SK-N-SH treated with all-trans-retinoic acid at 6 μM for 48 hours (cell line): Measurements from ENCODE around the gene SMYD3.

Experiments
- ATAC-seq: fragments of 200-7000 bp; cut with Tn5 transposase; 3 replicates; pipeline ENCODE4 v1.9.1; 2020; ENCODE audit warnings: mild to moderate bottlenecking, moderate library complexity
- ARNTL ChIP-seq: fragments of 450-650 bp; formaldehyde crosslinking; IDR thresholded peaks from 2 replicates; pipeline ENCODE4 v1.5.0; 2020; ENCODE audit warnings: low read depth, mild to moderate bottlenecking, moderate library complexity, borderline replicate concordance
- ESRRG ChIP-seq: fragments of 250-450 bp; sonication (Bioruptor Pico); IDR thresholded peaks from 2 replicates; pipeline ENCODE4 v1.6.1; 2021; ENCODE audit warnings: mild to moderate bottlenecking
- PATZ1 ChIP-seq: fragments of 250-450 bp; sonication (Bioruptor Pico); IDR thresholded peaks from 2 replicates; pipeline ENCODE4 v1.8.0; 2020; ENCODE audit warnings: mild to moderate bottlenecking, moderate library complexity, borderline replicate concordance
- POU6F1 ChIP-seq: fragments of 250-450 bp; sonication (Bioruptor Pico); IDR thresholded peaks from 2 replicates; pipeline ENCODE4 v1.8.0; 2021; ENCODE audit warnings: low read depth, mild to moderate bottlenecking, moderate library complexity, borderline replicate concordance
- PPARA ChIP-seq: fragments of 250-450 bp; sonication (Bioruptor Pico); IDR thresholded peaks from 2 replicates; pipeline ENCODE4 v1.5.0; 2020; ENCODE audit warnings: mild to moderate bottlenecking, borderline replicate concordance
- RARB ChIP-seq: fragments of 250-450 bp; sonication (Bioruptor Pico); IDR thresholded peaks from 2 replicates; pipeline ENCODE4 v1.8.0; 2021; ENCODE audit warnings: mild to moderate bottlenecking, moderate library complexity
- SNAI2 ChIP-seq: fragments of 250-450 bp; sonication (Bioruptor Pico); IDR thresholded peaks from 2 replicates; pipeline ENCODE4 v1.5.0; 2020; ENCODE audit warnings: mild to moderate bottlenecking, moderate library complexity
- TCF4 ChIP-seq: fragments of 250-450 bp; sonication (Bioruptor Pico); IDR thresholded peaks from 2 replicates; pipeline ENCODE4 v1.8.0; 2021; ENCODE audit warnings: mild to moderate bottlenecking, moderate library complexity, borderline replicate concordance
- TOX ChIP-seq: fragments of 250-450 bp; sonication (Bioruptor Pico); IDR thresholded peaks from 2 replicates; pipeline ENCODE4 v1.8.0; 2021; ENCODE audit warnings: mild to moderate bottlenecking, moderate library complexity, borderline replicate concordance
- TSHZ2 ChIP-seq: fragments of 250-450 bp; sonication (Bioruptor Pico); IDR thresholded peaks from 2 replicates; pipeline ENCODE4 v1.5.0; 2020; ENCODE audit warnings: mild to moderate bottlenecking, moderate library complexity
- ZC3H10 ChIP-seq: fragments of 250-450 bp; sonication (Bioruptor Pico); IDR thresholded peaks from 2 replicates; pipeline ENCODE4 v1.5.1; 2021; ENCODE audit warnings: mild to moderate bottlenecking, moderate library complexity
- ZFP3 ChIP-seq: fragments of 250-450 bp; sonication (Bioruptor Pico); IDR thresholded peaks from 2 replicates; pipeline ENCODE4 v1.5.0; 2020; ENCODE audit warnings: mild to moderate bottlenecking, moderate library complexity
- ZNF565 ChIP-seq: fragments of 450-650 bp; formaldehyde crosslinking; conservative IDR thresholded peaks from 2 replicates; pipeline ENCODE4 v1.5.0; 2020; ENCODE audit warnings: low read depth, mild to moderate bottlenecking, moderate library complexity
- ZNF70 ChIP-seq: fragments of 450-650 bp; formaldehyde crosslinking; IDR thresholded peaks from 2 replicates; pipeline ENCODE4 v1.5.0; 2020; ENCODE audit warnings: mild to moderate bottlenecking, moderate library complexity
- ZNF8 ChIP-seq: fragments of 450-650 bp; formaldehyde crosslinking; IDR thresholded peaks from 2 replicates; pipeline ENCODE4 v1.5.0; 2020; ENCODE audit warnings: mild to moderate bottlenecking, moderate library complexity
- TF ChIP-seq, protein P1 (sequence below): fragments of 250-450 bp; sonication (Bioruptor Pico); IDR thresholded peaks from 2 replicates; pipeline ENCODE4 v1.5.1; 2021; ENCODE audit warnings: mild to moderate bottlenecking, moderate library complexity
- TF ChIP-seq, protein P2 (sequence below): fragments of 250-450 bp; sonication (Bioruptor Pico); IDR thresholded peaks from 2 replicates; pipeline ENCODE4 v1.5.1; 2020; ENCODE audit warnings: low read depth, mild to moderate bottlenecking, moderate library complexity

Gene SMYD3

DNA sequence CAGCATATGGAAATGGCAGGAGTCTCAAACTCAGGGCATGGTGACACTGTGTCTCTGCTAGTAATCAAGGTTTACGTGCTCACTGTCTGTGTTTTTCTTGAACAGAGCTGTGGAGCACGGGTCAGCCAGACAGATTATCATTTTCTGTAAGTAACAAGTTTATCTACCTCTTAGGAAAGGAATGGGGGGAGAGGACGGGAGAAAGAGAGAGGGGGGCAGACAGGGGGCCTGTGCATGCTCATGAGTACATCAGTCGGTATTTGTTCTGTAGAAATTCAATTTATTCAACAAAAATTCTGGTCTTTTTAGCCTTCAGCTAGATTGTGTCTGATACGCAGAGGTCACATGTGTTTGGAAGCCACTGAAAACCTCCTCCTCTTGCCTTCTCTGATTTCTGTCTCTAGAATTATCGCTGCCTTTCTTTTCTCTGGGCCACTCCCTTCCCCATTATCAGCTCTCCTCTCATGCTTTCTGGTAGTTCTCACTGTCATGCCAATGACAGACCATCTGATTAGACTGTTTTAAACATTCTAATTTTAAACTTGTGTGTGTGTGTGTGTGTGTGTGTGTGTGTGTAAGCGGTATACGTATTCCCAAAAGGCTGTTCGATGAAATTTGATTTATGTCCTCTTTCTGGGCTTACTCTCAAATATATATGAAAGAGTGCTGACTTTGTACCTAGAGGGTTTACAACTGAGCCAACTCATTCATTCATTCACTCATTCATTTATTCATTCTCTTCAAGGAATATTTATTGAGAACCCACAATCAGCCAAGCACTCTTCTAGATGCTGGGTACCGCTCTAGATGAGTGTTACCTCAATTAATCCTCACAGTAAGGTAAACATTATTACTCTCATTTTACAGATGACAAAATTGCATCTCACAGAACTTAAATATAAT lies 715.4 kb downstream of the SMYD3 start (continued):
- peak; percentile 87; the same call in 1 of the 2 replicates for TF ChIP-seq TSHZ2
- no peak for TF ChIP-seq ZFP3 (CRISPR knock-in tag)

- no peak for ATAC-seq
- TF ChIP-seq SNAI2 (CRISPR knock-in tag), result no peak
Observed at GRCh38 chr1:245790441-245790840, 716.6 kb downstream of the SMYD3 start.

DNA sequence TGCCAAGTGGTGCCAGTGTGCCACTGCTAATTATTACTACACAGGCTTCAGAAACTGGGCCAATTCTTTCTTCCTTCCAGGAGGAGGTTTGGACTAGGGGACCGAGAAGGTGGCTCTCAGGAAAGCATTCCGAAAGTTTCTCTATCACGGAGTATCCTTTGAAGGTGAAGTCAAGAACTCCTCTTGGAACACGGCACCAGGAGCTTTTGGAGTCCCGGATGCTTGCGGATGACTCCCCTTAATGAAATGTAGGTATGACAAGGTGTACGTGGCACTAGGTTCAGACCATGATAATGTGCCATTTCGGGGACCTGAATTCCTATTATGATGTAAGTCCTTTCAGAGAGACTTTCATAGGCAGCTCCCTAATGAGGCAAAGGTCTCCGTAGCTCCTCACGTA lies 718.2 kb downstream of the SMYD3 start:
- no peak for ATAC-seq
- TF ChIP-seq ZNF70, result no peak
- no peak for TF ChIP-seq ESRRG
- TF ChIP-seq TCF4 (CRISPR knock-in tag), result no peak
- TF ChIP-seq POU6F1 (CRISPR knock-in tag), result no peak
- no peak for TF ChIP-seq RARB
- TF ChIP-seq, protein P1, sequence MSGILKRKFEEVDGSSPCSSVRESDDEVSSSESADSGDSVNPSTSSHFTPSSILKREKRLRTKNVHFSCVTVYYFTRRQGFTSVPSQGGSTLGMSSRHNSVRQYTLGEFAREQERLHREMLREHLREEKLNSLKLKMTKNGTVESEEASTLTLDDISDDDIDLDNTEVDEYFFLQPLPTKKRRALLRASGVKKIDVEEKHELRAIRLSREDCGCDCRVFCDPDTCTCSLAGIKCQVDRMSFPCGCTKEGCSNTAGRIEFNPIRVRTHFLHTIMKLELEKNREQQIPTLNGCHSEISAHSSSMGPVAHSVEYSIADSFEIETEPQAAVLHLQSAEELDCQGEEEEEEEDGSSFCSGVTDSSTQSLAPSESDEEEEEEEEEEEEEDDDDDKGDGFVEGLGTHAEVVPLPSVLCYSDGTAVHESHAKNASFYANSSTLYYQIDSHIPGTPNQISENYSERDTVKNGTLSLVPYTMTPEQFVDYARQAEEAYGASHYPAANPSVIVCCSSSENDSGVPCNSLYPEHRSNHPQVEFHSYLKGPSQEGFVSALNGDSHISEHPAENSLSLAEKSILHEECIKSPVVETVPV (CRISPR knock-in tag), result no peak
- TF ChIP-seq ZNF565, result no peak
- no peak for TF ChIP-seq ZFP3 (CRISPR knock-in tag)
- TF ChIP-seq ZNF8 (CRISPR knock-in tag), result no peak
- no peak for TF ChIP-seq SNAI2 (CRISPR knock-in tag)
- TF ChIP-seq TSHZ2, result no peak
- TF ChIP-seq PPARA (CRISPR knock-in tag), result no peak
- TF ChIP-seq, protein P2, sequence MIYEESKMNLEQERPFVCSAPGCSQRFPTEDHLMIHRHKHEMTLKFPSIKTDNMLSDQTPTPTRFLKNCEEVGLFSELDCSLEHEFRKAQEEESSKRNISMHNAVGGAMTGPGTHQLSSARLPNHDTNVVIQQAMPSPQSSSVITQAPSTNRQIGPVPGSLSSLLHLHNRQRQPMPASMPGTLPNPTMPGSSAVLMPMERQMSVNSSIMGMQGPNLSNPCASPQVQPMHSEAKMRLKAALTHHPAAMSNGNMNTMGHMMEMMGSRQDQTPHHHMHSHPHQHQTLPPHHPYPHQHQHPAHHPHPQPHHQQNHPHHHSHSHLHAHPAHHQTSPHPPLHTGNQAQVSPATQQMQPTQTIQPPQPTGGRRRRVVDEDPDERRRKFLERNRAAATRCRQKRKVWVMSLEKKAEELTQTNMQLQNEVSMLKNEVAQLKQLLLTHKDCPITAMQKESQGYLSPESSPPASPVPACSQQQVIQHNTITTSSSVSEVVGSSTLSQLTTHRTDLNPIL, result no peak
- TF ChIP-seq ZC3H10 (CRISPR knock-in tag), result no peak
- TF ChIP-seq, all 23 proteins: peak for 0

DNA sequence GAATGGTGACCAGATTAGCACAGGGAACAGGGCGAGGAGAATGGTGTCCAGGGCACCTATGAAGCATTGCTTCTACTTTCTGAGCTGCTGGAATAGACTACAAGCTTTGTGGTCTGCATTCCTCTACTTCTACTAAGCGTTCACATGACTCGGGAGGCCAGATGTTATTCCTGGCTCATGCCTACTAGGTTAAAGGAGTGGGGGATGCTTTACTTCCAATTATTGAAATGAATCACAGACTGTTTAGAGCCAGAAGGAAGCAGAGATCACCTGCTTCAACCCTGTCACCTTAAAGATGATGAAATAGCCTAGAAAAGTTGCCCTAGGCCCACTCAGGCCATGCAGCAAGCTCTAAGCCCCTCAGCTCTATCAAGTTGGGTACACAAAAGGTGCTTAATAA lies 718.8 kb downstream of the SMYD3 start:
- peak; percentile 85 for ATAC-seq
- TF ChIP-seq TOX (CRISPR knock-in tag) (peak; percentile 26; the same call in 1 of the 2 replicates), RARB (0 out of 2 replicates have a peak, but pooled peaks have one; percentile 31), ZNF70 (no peak), ARNTL (CRISPR knock-in tag) (no peak), PATZ1 (CRISPR knock-in tag) (0 out of 2 replicates have a peak, but pooled peaks have one; percentile 41)
- TF ChIP-seq, protein P1 (CRISPR knock-in tag), result no peak
- TF ChIP-seq, protein P2, result no peak
